ENCODE data around the gene FLYWCH2.

FLYWCH2 gene

DNA sequence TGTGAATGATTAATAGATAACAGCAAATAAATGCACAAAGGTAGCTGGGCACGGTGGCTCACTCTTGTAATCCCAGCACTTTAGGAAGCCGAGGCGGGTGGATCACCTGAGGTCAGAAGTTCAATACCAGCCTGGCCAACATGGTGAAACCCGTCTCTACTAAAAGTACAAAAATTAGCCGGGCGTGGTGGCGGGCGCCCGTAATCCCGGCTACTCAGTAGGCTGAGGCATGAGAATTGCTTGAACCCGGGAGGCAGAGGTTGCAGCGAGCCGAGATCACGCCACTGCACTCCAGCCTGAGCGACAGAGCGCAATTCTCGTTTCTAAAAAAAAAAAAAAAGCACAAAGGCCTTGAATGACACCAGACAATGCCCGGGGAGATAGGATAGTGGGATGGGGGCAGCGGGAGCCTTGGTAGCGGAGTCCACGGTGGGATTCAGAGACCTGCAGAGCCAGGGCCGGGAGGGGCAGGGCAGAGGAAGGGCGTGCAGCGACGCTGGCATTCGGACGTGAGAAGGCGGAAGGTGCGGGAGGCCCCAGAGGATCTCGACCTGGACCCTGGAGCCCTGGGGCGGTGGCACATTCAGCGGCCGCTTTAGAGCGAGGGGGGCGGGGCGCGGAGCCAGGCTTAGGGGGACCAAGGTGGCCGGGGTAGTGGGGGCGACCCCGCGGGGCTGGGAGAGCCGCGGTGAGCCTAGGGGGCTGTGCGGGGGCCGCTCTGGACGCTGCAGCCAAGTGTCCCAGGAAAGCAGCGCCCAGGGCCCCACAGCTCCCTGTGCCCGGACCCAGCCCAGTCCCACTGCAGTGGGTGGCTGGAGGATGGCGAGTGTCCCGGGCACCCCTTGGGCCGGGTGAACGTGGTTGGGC, 999 bp upstream of the FLYWCH2 start:
- peak in 1 of 2 donors; percentile 14 for DNase-seq (ENCODE audit: low read depth in 2 of 2)

DNA sequence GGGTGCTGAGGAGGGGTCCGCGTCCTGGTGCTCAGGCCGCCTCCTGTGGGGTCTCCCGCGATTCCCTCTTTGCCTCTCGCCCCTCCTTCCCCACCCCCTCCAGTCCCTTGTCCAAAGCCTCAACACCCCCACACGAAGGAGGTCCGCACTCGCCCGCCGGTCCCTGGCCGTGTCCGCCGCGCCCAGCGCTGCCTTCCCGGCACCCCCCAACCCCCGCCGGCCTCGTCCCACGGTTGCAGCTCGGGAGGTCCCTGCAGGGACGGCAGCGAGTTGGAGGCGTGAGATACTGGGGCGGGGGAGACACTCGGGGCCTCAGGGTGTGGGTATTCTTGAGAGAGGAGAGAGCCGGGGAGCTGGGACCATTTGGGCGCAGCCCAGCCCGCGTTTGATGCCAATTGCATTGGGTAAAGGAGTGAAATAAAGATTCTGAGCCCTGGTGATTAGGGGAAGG, 468 bp downstream of the FLYWCH2 start:
- DNase-seq (ENCODE audit: low read depth in 2 of 2), result no peak

DNA sequence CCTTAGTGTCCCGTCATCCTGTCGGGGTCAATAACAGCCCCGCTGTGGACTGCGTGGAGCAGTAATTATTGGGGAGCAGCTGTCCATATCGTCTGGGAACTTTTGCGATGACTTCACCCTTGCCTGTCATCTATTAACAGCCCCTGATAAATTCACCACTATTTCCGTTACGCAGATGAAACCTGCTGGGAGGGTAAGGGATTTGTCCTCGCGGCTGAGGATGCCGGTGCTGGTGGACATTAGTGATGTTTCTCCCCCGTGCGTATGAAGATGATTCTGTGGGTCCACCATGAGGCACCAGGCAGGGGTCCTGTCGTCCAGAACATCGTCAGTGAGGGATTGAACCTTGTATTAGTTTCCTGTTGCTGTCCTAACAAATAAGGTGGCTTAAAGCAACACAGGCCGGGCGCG, 1.0 kb downstream of the FLYWCH2 start:
- DNase-seq (ENCODE audit: low read depth in 2 of 2), result no peak

DNA sequence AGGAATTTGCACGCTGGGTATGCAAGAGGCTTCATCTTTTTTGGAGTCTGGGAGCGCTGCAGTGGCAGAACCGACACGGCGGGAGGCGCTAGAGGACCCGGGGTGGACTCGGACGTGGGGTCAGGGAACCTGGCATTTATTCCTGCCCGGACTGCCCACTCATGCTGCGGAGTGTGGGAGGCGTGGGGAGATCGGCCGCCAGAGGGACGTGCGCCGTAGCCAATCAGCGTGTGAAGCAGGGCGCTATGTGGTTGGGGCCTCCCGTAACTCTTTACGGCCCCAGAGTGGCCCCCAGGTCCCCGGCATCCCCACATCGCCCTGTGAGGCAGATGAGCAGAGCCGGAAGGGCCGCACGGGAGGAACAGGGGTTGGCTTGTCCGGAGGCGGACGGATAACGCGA, 11.2 kb downstream of the FLYWCH2 start:
- no peak for DNase-seq (ENCODE audit: low read depth in 2 of 2)

DNA sequence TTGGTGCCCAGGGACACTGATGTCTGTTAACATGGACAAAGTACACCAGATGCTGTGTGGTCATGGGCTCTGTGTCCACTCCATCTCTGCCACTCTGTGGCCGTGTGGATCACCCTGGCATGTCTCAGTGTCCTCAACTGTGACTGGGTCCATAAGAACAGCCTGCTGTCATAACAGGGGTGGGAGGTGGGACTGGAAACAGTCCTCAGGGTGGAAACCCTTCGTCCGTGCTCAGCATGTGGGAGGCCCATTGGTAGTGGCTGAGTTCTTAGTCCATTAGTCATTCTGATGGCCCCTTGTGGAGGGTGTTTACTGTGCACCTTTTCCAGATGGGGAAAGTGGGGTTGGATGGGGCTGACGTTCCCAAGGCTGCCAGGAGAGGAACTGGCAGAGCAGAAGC, 12.8 kb downstream of the FLYWCH2 start:
- no peak for DNase-seq (ENCODE audit: low read depth in 2 of 2)

DNA sequence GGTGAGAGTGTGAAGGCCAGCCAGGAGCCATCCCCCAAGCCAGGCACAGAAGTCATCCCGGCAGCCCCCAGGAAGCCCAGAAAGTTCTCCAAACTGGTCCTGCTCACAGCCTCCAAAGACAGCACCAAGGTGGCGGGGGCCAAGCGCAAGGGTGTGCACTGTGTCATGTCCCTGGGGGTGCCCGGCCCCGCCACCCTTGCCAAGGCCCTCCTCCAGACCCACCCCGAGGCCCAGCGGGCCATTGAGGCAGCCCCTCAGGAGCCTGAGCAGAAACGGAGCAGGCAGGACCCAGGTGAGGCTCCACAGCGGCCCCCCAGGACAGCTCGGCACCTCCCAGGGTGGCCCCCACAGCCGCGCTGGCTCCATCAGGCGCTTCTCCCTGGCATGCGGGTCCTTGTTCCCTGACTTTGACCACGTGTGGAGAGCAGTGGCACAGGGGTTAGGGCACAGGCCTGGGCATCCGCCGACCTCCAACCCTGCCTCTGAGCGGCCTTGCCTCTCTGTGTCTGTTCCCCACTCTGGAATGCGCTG, 13.5 kb downstream of the FLYWCH2 start:
- DNase-seq (ENCODE audit: low read depth in 2 of 2), result no peak

DNA sequence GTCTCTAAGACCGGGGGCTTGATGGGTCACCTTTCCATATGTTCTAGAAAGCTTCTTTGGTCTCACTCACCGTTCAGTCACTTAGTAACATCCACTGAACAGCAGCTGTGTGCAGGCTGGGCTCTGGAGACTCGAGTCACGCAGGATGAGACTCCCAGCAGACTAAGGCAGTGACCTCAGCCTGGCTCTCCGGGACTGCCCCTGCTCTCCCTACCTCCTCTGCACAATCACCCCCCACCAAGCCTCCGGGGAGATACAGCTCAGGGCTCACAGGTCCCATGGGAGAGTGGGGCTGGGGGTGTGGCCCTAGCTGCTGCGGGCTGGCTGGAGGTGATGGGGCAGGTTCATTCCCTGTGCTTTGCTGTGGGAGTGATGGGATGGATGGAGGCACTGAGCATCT, 14.1 kb downstream of the FLYWCH2 start:
- DNase-seq (ENCODE audit: low read depth in 2 of 2), result no peak

DNA sequence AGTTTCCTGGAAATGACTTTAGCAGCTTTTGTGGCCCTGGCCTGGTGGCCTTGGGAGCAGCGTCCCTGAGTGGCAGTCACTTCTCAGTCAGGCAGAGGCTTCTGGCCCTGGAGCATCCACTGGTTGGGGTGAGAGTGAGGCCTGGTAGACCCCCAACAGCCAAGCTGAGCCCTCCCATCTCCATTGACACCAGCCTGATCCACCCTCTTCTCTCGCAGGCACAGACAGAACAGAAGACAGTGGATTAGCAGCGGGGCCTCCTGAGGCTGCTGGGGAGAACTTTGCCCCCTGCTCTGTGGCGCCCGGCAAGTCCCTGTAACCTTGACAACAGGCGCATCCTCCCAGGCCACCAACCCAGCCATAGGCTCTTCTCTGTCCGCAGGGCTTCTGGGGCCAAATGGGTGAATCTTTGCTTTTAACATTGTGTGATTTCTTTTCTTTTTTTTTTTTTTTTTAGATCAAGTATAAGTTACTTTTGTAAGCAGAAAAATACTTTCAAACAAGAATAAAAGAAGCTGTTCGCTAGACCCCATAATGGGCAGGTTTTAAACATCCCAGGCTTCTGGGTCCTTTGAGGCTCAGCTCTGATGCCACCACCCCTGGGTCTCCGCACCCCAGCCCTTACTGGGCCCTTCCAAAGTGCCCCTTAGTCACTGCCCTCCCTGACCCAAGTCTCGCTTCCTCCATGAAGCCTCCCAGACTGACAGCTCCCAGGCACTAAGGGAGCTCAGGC, 16.0 kb downstream of the FLYWCH2 start:
- no peak for DNase-seq (ENCODE audit: low read depth in 2 of 2)

DNA sequence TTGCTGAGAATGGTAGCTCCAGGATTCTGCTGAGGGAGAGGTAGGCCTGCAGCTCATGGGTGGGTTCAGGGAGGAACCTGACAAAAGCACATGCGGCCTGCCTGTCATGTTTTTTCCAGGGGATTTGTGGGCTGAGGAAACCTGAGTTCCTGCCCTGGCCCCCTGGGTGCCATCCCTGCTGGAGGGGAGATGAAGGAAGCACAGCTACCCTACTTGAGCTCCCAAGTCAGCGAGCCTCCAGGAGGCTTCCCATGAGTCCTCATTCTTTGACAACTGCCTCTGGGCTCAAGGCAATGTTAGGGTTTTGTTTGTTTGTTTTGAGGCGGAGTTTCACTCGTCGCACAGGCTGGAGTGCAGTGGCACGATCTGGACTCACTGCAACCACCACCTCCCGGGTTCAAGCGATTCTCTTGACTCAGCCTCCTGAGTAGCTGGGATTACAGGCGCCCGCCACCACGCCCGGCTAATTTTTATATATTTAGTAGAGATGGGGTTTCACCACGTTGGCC, 16.6 kb downstream of the FLYWCH2 start:
- no peak for DNase-seq (ENCODE audit: low read depth in 2 of 2)

DNA sequence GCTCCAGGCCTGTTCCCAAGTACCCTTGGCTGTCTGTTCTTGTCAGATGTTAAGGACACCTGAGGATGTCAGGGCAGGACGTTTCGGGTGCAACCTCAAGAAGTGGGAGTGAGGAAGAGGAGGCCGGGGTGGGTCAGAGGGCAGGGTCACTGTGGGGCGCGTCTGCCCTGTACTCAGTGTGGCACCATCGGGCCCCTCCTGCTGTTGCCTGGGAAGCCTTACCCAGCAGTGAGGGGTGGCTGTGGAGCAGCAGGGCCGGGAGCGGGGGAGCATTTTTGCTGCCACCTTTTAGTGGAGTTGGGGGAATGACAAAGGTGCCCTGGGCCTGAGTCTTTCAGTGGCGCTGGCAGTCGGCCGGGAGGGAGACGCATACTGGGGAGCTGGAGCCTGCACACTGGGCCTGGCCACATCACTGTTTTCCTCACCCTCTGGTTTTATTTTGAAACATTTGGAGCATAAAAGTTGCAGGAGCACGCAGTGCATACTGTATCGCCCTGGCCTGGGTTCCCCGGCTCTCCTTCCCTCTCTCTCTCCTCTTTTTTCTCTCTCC, 17.6 kb downstream of the FLYWCH2 start:
- no peak for DNase-seq (ENCODE audit: low read depth in 2 of 2)

DNA sequence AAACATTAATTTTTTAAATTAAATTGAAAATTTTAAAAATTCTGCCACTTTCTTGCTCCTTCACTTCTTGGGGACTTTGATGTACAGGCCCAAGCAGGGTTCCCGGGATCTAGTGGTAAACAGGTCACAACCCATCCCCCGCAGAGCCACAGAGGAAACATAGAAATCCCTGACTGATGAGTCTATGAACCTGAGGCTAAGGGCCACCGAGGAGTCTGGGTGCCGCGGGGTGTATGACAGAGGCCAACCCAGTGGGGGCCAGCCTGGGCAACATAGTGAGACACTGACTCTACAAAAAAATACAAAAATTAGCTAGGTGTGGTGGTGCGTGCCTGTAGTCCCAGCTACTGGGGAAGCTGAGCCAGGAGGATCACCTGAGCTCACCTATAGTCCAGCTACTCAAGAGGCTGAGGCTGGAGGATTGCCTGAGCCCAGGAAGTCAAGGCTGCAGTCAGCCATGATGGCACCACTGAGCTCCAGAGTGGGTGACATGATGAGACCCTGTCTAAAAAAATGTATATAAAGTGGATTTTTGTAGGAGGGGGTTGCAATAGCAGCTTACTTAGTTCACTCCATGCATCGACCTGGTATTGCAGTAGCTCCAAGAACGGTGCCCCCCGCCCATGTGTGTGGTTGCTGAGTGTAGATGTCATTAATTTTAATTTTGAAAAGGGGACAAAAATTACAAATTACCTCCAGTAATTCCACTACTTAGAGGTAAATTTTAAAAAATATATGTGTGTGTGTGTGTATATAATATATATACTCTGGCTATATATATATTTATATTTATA, 19.5 kb downstream of the FLYWCH2 start:
- DNase-seq (ENCODE audit: low read depth in 2 of 2), result no peak

DNA sequence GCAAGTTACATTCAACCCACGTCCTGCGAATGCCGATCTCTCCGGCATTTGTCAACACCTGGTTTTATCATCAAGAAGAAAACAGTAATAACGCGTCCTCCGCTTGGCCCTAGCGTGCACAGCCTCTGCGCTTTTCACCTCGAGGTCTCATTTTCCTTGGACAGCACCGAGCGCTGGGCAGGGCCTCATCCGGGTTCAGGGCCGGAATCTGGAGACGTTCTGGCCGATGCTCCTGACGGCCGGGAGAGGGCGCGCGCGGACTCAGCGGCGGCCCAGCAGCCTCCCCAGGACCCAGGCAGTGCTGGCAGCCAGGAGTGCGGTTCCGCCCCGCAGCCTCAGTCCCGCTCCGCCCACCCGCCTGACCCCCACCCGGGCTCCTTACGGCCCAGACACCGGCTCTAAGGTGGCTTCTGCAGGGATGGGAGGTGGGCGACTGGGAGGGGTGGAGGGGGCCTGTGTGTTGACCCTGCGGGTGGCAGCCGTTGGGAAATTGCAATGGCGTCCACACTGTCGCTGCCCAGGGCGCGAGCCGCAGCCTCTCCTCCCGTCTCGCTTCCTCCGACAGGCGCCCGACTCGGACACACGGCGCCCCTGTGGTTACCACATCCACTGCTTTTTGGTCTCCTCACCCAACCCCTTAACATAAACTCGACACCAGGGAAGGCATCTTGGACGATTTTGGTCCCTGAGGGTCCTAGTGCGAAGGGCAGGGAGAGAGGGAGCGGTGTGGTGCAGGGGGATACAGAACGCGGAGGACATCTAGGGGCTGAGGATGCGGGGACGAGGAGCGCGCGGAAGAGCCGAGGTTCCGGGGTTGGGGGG, 21.3 kb downstream of the FLYWCH2 start:
- peak; percentile 55 to 62 for DNase-seq (ENCODE audit: low read depth in 2 of 2)

DNA sequence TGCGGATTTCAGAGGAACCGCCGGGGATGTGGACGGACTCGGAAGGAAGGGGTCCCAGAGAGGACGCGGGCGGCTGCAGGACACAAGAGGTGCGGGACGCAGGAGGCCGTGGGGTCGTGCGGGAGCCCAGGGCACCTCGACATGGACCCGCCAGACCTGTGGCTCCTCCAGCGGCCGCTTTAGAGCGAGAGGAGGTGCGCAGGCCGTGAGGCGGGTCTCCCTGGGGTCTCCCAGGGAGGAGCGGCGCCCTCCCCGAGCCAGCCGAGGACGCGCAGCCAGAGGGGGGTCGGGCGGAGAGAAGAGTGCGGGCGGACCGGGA, 21.9 kb downstream of the FLYWCH2 start:
- no peak for DNase-seq (ENCODE audit: low read depth in 2 of 2)

DNA sequence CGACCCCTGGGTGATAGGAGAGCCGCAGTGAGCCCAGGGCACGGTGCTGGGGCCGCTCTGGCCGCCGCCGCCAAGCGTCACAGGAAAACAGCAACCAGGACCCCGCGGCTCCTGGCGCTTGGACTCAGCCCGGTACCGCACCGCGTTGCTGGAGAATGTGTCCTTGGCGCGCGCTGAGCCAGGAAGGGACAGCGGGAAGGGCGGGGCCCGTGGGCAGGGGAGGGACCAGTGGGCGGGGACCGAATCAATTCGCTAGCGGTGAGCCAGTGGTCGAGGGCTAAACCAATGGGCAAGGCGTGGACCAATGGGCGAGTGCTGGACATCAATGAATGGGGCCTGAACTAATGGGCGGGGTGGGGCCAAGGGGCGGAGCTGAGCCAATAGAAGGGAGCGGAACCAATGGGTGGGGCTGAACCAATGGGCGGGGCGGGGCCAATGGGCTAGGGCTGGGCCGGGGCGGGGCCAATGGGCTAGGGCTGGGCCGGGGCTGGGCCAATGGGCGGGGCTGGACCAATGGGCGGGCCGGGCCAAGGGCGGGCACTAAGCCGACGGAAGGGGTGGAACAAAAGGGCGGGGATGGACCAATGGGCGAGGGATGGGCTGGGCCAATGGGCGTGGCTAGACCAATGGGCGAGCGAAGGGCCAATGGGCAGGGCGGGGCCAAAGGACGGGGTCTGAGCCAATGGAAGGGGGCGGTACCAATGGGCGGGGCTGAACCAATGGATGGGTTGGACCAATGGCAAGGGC, 22.4 kb downstream of the FLYWCH2 start:
- peak; percentile 90 to 97 for DNase-seq (ENCODE audit: low read depth in 2 of 2)

DNA sequence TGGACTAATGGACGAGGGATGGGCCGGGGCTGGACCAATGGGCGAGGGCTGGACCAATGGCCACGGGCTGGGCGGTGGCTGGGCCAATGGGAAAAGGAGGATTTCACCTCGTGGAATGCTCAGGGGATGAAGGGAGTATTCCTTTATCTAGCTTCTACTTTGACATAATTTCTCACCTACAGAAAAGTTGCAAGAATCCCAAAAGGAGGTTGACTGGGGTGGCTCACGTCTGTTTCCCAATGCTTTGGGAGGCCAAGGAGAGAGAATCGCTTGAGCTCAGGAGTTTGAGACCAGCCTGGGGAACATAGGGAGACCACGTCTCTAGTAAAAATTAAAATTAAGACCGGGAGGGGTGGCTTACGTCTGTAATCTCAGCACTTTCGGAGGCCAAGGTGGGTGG, 23.0 kb downstream of the FLYWCH2 start:
- no peak for DNase-seq (ENCODE audit: low read depth in 2 of 2)

DNA sequence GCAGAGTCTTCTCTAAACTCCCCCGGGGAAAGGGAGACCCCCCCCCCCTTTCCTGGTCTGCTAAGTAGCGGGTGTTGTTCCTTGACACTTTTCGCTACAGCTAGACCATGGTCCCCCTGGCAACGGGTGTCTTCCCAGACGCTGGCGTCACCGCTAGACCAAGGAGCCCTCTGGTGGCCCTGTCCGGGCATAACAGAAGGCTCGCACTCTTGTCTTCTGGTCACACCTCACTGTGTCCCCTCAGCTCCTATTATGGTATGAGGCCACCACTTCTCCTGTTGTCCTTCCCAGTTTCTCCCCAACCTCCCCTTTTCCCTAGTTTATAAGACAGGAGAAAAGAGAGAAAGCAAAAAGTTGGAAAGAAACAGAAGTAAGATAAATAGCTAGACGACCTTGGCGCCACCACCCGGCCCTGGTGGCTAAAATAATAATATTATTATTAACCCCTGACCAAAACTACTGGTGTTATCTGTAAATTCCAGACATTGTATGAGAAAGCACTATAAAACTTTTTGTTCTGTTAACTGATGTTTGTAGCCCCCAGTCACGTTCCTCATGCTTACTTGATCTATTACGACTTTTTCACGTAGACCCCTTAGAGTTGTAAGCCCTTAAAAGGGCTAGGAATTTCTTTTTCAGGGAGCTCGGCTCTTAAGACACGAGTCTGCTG, 24.2 kb downstream of the FLYWCH2 start:
- DNase-seq (ENCODE audit: low read depth in 2 of 2), result peak in 1 of 2 donors; percentile 25

DNA sequence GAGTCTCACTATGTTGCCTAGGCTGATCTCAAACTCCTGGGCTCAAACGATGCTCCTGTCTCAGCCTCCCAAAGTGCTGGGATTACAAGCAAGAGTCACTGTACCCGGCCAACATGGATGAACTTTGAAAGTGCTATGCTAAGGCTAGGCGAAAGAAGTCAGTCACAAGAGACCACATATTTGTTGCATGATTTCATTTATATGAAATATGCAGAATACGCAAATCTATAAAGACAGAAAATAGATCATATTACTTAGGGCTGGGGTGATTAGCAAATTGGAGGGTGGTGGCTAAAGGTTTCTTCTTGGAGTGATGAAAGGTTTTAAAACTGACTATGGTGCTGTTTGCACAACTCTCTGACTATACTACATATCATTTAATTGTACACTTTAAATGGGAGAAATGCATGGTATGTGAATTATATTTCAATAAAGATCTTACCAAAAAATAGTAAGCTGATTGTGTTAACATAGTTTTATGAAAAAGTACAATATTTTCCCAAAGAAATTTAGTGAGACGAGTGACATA, 27.5 kb downstream of the FLYWCH2 start:
- no peak for DNase-seq (ENCODE audit: low read depth in 2 of 2)

DNA sequence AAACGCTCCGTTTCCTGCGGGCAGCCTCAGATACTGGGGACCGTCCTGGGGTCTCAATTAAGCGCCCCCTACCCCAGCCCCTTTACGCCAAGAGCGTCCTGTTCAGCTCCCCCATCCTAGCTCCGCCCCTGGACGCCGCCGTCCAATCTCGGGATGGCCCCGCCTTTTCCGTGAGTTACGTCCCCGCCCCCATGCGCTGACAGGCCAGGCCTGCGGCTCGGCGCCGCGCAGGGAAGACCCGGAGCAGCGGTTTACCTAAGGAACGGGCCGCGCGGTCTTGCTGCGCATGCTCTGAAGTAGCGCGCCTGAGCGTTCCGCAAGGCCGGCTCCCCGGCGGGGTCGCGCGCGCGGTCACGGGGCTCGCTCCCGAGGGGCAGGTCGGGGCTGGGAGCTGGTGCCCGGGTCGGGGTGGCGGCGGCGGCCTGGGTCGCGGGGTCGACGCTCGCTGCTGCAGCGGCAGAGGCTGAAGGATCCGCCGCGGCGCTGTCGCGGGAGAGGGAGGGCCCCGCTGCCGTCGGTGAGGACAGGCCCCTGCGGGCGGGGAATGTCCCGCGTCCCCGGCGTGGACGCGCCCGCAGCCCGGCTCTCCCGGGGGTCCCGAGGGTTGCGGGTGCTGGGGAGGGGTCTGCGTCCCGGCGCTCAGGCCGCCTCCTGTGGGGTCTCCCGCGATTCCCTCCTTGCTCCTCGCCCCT, 28.8 kb downstream of the FLYWCH2 start, which contains the start of gene FLYWCH1:
Gene FLYWCH1 (plus strand): TSS at position 294 of the 692 bp plus-strand sequence. CDS start 17,755 bp downstream, outside the sequence.
- DNase-seq (ENCODE audit: low read depth in 2 of 2), result peak; percentile 99
